HepG2 (cell line): ENCODE results near the gene GRID1.

Experiments used
- POLR2A ChIP-seq, 2 experiments: IDR thresholded peaks; 2 replicates each; pipeline ENCODE4 v1.6.1; 2011; ENCODE audit warnings: low read depth in 2 of 2, low read length in 2 of 2, mild to moderate bottlenecking in 1 of 2, moderate library complexity in 1 of 2; ENCODE audit not compliant: insufficient read depth in 1 of 2
- ZBTB21 ChIP-seq: sonication (generic); formaldehyde crosslinking; IDR thresholded peaks from 2 replicates; pipeline ENCODE4 v1.4.0; 2020; ENCODE audit warnings: missing genetic modification reagents
- ZNF431 ChIP-seq: sonication (generic); formaldehyde crosslinking; IDR thresholded peaks from 2 replicates; pipeline ENCODE4 v1.9.0; 2022; ENCODE audit warnings: missing genetic modification reagents, low read depth, mild to moderate bottlenecking, borderline replicate concordance
- TF ChIP-seq, protein P1 (sequence below): sonication (generic); formaldehyde crosslinking; IDR thresholded peaks from 2 replicates; pipeline ENCODE4 v1.5.0; 2020; ENCODE audit warnings: mild to moderate bottlenecking, missing genetic modification reagents, moderate library complexity
- TF ChIP-seq, protein P2 (sequence below), 2 experiments: fragments of 450-650 bp in 1 of 2; sonication (generic) in 1 of 2; formaldehyde crosslinking; IDR thresholded peaks; 2 replicates each; pipeline versions ENCODE4 v1.5.0 to v1.8.0; 2020 to 2022; ENCODE audit warnings: mild to moderate bottlenecking in 1 of 2, missing genetic modification reagents in 1 of 2
- TF ChIP-seq, protein P3 (sequence below): sonication (generic); formaldehyde crosslinking; IDR thresholded peaks from 2 replicates; pipeline ENCODE4 v1.4.0; 2020; ENCODE audit warnings: mild to moderate bottlenecking, missing genetic modification reagents
- TF ChIP-seq, protein P4 (sequence below): sonication (generic); formaldehyde crosslinking; IDR thresholded peaks from 2 replicates; pipeline ENCODE4 v1.4.0; 2020; ENCODE audit warnings: mild to moderate bottlenecking, missing genetic modification reagents, borderline replicate concordance

DNA sequence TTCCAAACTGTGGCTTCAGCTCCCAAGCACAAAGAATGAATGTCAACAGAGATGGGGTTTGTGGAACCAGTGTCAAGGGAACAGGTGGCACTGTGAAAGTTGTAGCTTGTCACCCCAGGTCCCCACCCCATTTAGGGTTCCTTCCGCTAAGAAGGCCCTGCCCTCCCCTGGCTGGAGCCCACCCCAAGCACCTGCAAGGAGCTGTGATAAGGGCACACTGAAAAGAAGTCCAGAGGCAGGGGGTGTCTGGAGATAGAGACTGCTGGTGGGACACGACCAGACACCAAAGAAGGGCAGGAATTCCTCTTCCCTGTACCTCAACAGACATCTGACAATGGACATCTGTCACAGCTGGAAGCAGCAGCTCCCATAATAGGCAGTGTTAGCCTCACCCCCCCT, 4.5 kb downstream of the GRID1 start:
- TF ChIP-seq, protein P1, sequence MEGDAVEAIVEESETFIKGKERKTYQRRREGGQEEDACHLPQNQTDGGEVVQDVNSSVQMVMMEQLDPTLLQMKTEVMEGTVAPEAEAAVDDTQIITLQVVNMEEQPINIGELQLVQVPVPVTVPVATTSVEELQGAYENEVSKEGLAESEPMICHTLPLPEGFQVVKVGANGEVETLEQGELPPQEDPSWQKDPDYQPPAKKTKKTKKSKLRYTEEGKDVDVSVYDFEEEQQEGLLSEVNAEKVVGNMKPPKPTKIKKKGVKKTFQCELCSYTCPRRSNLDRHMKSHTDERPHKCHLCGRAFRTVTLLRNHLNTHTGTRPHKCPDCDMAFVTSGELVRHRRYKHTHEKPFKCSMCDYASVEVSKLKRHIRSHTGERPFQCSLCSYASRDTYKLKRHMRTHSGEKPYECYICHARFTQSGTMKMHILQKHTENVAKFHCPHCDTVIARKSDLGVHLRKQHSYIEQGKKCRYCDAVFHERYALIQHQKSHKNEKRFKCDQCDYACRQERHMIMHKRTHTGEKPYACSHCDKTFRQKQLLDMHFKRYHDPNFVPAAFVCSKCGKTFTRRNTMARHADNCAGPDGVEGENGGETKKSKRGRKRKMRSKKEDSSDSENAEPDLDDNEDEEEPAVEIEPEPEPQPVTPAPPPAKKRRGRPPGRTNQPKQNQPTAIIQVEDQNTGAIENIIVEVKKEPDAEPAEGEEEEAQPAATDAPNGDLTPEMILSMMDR (CRISPR knock-in tag): no peak
- TF ChIP-seq ZBTB21 (CRISPR knock-in tag): no peak
- no peak for TF ChIP-seq ZNF431 (CRISPR knock-in tag)
- TF ChIP-seq, protein P2, sequence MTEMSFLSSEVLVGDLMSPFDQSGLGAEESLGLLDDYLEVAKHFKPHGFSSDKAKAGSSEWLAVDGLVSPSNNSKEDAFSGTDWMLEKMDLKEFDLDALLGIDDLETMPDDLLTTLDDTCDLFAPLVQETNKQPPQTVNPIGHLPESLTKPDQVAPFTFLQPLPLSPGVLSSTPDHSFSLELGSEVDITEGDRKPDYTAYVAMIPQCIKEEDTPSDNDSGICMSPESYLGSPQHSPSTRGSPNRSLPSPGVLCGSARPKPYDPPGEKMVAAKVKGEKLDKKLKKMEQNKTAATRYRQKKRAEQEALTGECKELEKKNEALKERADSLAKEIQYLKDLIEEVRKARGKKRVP (CRISPR knock-in tag; IDR thresholded peaks at IDR 0.05): no peak
- TF ChIP-seq, protein P3, sequence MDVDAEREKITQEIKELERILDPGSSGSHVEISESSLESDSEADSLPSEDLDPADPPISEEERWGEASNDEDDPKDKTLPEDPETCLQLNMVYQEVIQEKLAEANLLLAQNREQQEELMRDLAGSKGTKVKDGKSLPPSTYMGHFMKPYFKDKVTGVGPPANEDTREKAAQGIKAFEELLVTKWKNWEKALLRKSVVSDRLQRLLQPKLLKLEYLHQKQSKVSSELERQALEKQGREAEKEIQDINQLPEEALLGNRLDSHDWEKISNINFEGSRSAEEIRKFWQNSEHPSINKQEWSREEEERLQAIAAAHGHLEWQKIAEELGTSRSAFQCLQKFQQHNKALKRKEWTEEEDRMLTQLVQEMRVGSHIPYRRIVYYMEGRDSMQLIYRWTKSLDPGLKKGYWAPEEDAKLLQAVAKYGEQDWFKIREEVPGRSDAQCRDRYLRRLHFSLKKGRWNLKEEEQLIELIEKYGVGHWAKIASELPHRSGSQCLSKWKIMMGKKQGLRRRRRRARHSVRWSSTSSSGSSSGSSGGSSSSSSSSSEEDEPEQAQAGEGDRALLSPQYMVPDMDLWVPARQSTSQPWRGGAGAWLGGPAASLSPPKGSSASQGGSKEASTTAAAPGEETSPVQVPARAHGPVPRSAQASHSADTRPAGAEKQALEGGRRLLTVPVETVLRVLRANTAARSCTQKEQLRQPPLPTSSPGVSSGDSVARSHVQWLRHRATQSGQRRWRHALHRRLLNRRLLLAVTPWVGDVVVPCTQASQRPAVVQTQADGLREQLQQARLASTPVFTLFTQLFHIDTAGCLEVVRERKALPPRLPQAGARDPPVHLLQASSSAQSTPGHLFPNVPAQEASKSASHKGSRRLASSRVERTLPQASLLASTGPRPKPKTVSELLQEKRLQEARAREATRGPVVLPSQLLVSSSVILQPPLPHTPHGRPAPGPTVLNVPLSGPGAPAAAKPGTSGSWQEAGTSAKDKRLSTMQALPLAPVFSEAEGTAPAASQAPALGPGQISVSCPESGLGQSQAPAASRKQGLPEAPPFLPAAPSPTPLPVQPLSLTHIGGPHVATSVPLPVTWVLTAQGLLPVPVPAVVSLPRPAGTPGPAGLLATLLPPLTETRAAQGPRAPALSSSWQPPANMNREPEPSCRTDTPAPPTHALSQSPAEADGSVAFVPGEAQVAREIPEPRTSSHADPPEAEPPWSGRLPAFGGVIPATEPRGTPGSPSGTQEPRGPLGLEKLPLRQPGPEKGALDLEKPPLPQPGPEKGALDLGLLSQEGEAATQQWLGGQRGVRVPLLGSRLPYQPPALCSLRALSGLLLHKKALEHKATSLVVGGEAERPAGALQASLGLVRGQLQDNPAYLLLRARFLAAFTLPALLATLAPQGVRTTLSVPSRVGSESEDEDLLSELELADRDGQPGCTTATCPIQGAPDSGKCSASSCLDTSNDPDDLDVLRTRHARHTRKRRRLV (CRISPR knock-in tag): no peak
- TF ChIP-seq, protein P4, sequence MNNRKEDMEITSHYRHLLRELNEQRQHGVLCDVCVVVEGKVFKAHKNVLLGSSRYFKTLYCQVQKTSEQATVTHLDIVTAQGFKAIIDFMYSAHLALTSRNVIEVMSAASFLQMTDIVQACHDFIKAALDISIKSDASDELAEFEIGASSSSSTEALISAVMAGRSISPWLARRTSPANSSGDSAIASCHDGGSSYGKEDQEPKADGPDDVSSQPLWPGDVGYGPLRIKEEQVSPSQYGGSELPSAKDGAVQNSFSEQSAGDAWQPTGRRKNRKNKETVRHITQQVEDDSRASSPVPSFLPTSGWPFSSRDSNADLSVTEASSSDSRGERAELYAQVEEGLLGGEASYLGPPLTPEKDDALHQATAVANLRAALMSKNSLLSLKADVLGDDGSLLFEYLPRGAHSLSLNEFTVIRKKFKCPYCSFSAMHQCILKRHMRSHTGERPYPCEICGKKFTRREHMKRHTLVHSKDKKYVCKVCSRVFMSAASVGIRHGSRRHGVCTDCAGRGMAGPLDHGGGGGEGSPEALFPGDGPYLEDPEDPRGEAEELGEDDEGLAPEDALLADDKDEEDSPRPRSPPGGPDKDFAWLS: no peak
- no peak for TF ChIP-seq POLR2A (IDR thresholded peaks at IDR 0.05; ENCODE audit: insufficient read depth in 1 of 2, low read depth in 2 of 2, low read length in 2 of 2)
